Pancreas (tissue), 10 donors: ENCODE measurements around the gene FBN3. TPM values are rescaled to one million over a fixed set of nuclear protein-coding genes. Genes with fewer than 3 reads are reported as not detected.

Source experiments
- ATAC-seq, 4 donors: fragments of 200-7000 bp; cut with Tn5 transposase; one replicate each; pipeline versions ENCODE4 v1.8.0 to v1.9.1; 2020; ENCODE audit warnings: mild to moderate bottlenecking in 4 of 4, moderate library complexity in 4 of 4
- DNase-seq, 6 donors: peaks; one replicate each; pipeline ENCODE4 v3.0.0-alpha.2; 2020
- FAIRE-seq: peaks from 2 replicates; lab custom pipeline; 2012; peaks lifted over from hg19 to GRCh38; lab: Jason Lieb, UNC
- H3K27ac ChIP-seq, 4 donors: fragments of 200-600 bp; sonication (generic); 1 replicate in 3 of 4; 2 replicates in 1 of 4; pipeline versions ENCODE4 v1.5.0 to v1.8.0; 2020
- H3K27me3 ChIP-seq, 4 donors: fragments of 200-600 bp; one replicate each; pipeline ENCODE4 v1.8.0; 2021
- H3K36me3 ChIP-seq, 3 donors: fragments of 200-600 bp; sonication (generic) in 1 of 3; one replicate each; pipeline versions ENCODE4 v1.5.0 to v1.8.0; 2020 to 2021
- H3K4me1 ChIP-seq, 3 donors: fragments of 200-600 bp; one replicate each; pipeline ENCODE4 v1.8.0; 2021
- H3K4me3 ChIP-seq, 4 donors: fragments of 200-600 bp; sonication (generic) in 2 of 4; one replicate each; pipeline versions ENCODE4 v1.5.0 to v1.8.0; 2020 to 2021
- H3K9me3 ChIP-seq, 4 donors: fragments of 200-600 bp; one replicate each; pipeline ENCODE4 v1.8.0; 2021
- WGBS, 2 donors: extraction: QIAGEN DNeasy Blood & Tissue Kit; methylation state at CpG; one replicate each; pipeline ENCODE4 v1.1.7; 2013; 5-methylcytosine and 5-hydroxymethylcytosine counted together
- intact Hi-C, 3 donors: fragments of 100-400 bp; cut with DNase I; formaldehyde crosslinking; loops; one replicate each; pipeline versions ENCODE4 v1.11.1 to v1.14.2; 2022
- polyA plus RNA-seq, 2 donors: library from polyadenylated mRNA; stranded (reverse); fragments of 200-250 nt; gene quantifications; one replicate each; pipeline ENCODE4 v1.2.3, GENCODE V29; 2013
- total RNA-seq, 6 donors: library from RNA; stranded (reverse); fragmentation: NEBNext Ultra II Directional in 4 of 6; extraction: Animal tissue kit (Norgen Biotek cat#: 25700) in 4 of 6; gene quantifications; one replicate each; pipeline versions ENCODE4 v1.2.1 to v1.2.4, GENCODE V29; 2021 to 2023
- TF ChIP-seq, protein P1 (sequence below), 4 donors: fragments of 200-600 bp; sonication (generic) in 3 of 4; IDR thresholded peaks; one replicate each; pipeline versions ENCODE4 v1.5.0 to v1.8.0; 2021; ENCODE audit warnings: antibody characterized with exemption in 4 of 4
- donor health status: healthy with polysubstance abuse.
- donor health status: DM: no; HTN: no; CAD: no; lungs with moderate emphysema.
- donor health status: DM: no; HTN: no; CAD: no.
- donor health status: control.
- donor health status: control.
- donor health status: Bipolar disorder and iron deficiency.
- donor health status: DM: yes; HTN: yes; CAD: no.
- donor health status: DM: no; HTN: no; CAD: no.
- donor health status: DM: no; HTN: no; CAD: no.
- donor health status: DM: yes; HTN: yes; CAD: no.

The FBN3 gene
- total and polyA plus RNA-seq, 8 donors, result under 0.01 to 0.20 (median 0.03) TPM; not detected in 2

DNA sequence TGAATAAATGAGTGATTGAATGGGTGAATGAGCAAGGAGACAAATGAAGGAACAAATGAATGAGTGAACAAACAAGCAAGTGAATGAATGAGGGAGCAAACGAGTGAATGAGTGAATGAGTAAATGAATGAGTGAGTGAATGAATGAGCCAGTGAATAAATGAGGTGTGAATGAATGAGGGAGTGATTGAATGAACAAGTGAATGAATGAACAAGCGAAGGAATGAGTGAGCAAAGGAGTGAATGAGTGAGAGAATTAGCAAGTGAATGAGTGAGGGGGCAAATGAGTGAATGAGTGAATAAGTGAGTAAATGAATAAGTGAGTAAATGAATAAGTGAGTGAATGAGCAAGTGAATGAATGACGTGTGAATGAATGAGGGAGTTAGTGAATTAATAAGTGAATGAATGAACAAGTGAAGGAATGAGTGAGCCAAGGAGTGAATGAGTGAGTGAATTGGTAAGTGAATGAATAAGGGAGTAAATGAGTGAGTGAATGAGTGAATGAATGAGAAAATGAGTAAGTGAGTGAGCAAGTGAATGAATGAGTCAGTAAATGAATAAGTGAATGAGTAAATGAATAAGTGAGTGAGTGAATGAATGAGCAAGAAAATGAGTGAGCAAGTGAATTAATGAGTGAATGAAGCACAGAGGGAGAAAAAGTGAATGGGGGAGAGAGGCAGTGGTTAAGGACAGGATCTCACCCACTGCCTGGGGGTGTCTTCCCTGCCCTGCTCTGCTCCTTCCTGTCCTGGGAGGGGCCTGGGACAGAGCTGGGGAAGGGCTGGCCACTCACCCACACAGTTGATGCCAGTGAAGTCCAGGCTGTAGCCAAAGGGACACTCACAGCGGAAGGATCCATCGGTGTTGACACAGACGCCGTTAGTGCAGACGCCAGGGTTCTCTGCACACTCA is 60.4 kb downstream of the FBN3 start:
- TF ChIP-seq, protein P1, sequence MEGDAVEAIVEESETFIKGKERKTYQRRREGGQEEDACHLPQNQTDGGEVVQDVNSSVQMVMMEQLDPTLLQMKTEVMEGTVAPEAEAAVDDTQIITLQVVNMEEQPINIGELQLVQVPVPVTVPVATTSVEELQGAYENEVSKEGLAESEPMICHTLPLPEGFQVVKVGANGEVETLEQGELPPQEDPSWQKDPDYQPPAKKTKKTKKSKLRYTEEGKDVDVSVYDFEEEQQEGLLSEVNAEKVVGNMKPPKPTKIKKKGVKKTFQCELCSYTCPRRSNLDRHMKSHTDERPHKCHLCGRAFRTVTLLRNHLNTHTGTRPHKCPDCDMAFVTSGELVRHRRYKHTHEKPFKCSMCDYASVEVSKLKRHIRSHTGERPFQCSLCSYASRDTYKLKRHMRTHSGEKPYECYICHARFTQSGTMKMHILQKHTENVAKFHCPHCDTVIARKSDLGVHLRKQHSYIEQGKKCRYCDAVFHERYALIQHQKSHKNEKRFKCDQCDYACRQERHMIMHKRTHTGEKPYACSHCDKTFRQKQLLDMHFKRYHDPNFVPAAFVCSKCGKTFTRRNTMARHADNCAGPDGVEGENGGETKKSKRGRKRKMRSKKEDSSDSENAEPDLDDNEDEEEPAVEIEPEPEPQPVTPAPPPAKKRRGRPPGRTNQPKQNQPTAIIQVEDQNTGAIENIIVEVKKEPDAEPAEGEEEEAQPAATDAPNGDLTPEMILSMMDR (IDR thresholded peaks at IDR 0.05), result no peak
- intact Hi-C loops, result no loop called here
- H3K27me3 ChIP-seq, result no peaks in the 10 kb centered on the region
- H3K36me3 ChIP-seq, result no peaks in the 10 kb centered on the region
- FAIRE-seq (no peak), ATAC-seq (no peak), DNase-seq (no peak)
- no peak overlapping the region for H3K4me3 ChIP-seq
- H3K9me3 ChIP-seq, result no peaks in the 10 kb centered on the region
- WGBS, 2 donors, result 68 to 76% methylated on average over 8 of the region's 8 CpGs
- no peak overlapping the region for H3K27ac ChIP-seq
- H3K4me1 ChIP-seq, result no peaks in the 10 kb centered on the region

DNA sequence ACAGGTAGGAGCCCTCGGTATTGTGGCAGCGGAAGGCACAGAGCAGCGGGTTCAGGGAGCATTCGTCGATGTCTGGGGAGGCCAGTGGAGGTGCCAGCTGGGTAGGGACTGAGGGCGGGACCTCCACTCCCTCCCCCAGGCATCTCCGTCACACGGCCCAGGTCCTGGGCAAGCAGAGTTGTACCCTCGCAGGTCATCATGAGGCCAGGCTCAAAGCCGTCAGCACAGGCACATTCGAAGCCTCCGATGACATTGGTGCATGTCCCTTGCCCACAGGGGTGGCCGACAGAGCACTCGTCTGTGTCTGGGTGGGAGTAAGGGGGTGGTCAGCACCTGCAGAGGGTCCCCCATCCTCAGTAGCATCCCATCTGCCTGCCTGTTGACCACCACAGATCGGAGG is 61.5 kb downstream of the FBN3 start:
- no peak for ATAC-seq
- no peaks in the 10 kb centered on the region for H3K9me3 ChIP-seq
- no peak for DNase-seq
- no peaks in the 10 kb centered on the region for H3K4me1 ChIP-seq
- WGBS, 2 donors, result 83 to 91% methylated on average over 15 of the region's 15 CpGs
- intact Hi-C loops, result no loop called here
- H3K36me3 ChIP-seq, result no peaks in the 10 kb centered on the region
- H3K27me3 ChIP-seq, result no peaks in the 10 kb centered on the region
- H3K4me3 ChIP-seq, result no peak overlapping the region
- no peak for FAIRE-seq
- no peak overlapping the region for H3K27ac ChIP-seq
- TF ChIP-seq, protein P1 (IDR thresholded peaks at IDR 0.05), result no peak

DNA sequence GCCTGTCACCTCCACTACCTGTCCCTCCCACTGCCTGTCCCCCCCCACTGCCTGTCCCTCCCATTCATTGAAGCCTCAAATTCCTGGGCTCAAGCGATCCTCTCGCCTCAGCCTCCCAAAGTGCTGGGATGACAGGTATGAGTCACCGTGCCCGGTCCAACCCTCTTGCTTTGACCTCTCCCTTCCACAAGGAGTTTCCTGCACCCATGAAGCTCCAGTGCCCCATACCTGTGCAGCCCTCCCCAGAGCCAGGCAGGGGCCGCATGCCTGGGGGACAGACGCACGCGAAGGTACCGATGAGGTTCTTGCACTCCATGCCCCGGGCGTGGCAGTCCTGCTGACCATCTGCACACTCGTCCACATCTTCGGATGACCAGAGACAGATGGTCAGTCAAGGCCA is 62.5 kb downstream of the FBN3 start:
- Histone ChIP-seq H3K27ac (no peak overlapping the region), H3K27me3 (no peaks in the 10 kb centered on the region), H3K4me3 (no peak overlapping the region), H3K36me3 (no peaks in the 10 kb centered on the region), H3K9me3 (no peaks in the 10 kb centered on the region), H3K4me1 (no peaks in the 10 kb centered on the region)
- 87 to 94% methylated on average over 13 of the region's 13 CpGs for WGBS, 2 donors
- intact Hi-C loops, result no loop called here
- TF ChIP-seq, protein P1 (IDR thresholded peaks at IDR 0.05), result no peak
- FAIRE-seq (no peak), DNase-seq (no peak), ATAC-seq (no peak)

GRCh38 chr19:8085598-8086408 is 63.6 kb downstream of the FBN3 start:
- no peak for FAIRE-seq
- no peaks in the 10 kb centered on the region for H3K4me1 ChIP-seq
- TF ChIP-seq, protein P1 (IDR thresholded peaks at IDR 0.05), result no peak
- 50 to 51% methylated on average over 20 of the region's 20 CpGs for WGBS, 2 donors
- intact Hi-C loops, result no loop called here
- H3K36me3 ChIP-seq, result no peaks in the 10 kb centered on the region
- no peaks in the 10 kb centered on the region for H3K9me3 ChIP-seq
- no peak for DNase-seq
- no peak overlapping the region for H3K4me3 ChIP-seq
- no peak for ATAC-seq
- H3K27ac ChIP-seq, result no peak overlapping the region
- no peaks in the 10 kb centered on the region for H3K27me3 ChIP-seq
